Tibial nerve (tissue), 4 donors: Measurements from ENCODE around the gene DNAH10.

Experiments
- EP300 ChIP-seq, 2 donors: sonication (generic); formaldehyde crosslinking; IDR thresholded peaks; one replicate each; pipeline ENCODE4 v1.6.1; 2017; ENCODE audit warnings: antibody characterized with exemption in 2 of 2, mild to moderate bottlenecking in 1 of 2
- TF ChIP-seq, protein P1 (sequence below), 5 experiments: fragments of 200-600 bp in 3 of 5; fragments of 450-650 bp in 2 of 5; sonication (generic) in 3 of 5; IDR thresholded peaks; one replicate each; pipeline ENCODE4 v1.5.1; 2016 to 2019; ENCODE audit warnings: antibody characterized with exemption in 5 of 5, mild to moderate bottlenecking in 3 of 5, moderate library complexity in 2 of 5

- TF ChIP-seq, protein P1, sequence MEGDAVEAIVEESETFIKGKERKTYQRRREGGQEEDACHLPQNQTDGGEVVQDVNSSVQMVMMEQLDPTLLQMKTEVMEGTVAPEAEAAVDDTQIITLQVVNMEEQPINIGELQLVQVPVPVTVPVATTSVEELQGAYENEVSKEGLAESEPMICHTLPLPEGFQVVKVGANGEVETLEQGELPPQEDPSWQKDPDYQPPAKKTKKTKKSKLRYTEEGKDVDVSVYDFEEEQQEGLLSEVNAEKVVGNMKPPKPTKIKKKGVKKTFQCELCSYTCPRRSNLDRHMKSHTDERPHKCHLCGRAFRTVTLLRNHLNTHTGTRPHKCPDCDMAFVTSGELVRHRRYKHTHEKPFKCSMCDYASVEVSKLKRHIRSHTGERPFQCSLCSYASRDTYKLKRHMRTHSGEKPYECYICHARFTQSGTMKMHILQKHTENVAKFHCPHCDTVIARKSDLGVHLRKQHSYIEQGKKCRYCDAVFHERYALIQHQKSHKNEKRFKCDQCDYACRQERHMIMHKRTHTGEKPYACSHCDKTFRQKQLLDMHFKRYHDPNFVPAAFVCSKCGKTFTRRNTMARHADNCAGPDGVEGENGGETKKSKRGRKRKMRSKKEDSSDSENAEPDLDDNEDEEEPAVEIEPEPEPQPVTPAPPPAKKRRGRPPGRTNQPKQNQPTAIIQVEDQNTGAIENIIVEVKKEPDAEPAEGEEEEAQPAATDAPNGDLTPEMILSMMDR (IDR thresholded peaks at IDR 0.05): no peak
- TF ChIP-seq EP300 (IDR thresholded peaks at IDR 0.05): no peak
Measured at GRCh38 chr12:123833830-123834229, 71.7 kb downstream of the DNAH10 start.
